BJ (cell line): ENCODE data around the gene SH2D2A. TPM values are rescaled to one million over a fixed set of nuclear protein-coding genes. Genes with fewer than 3 reads are reported as not detected.
A peak's percentile ranks its signal among the peaks of the same experiment; 100 is the strongest.

Experiments used
- CTCF ChIA-PET: fragments of 350-600 bp; formaldehyde crosslinking; extraction: SDS; loops from one replicate; lab custom pipeline; 2021; ENCODE audit warnings: antibody characterized with exemption, inconsistent platforms; lab: Yijun Ruan, JAX
- POLR2A ChIA-PET: fragments of 300-600 bp; sonication (Branson Sonifier 250); formaldehyde crosslinking; extraction: SDS; loops from one replicate; lab custom pipeline; 2021; ENCODE audit warnings: antibody characterized with exemption; lab: Charles Lee
- DNase-seq: peaks from one replicate; pipeline ENCODE4 v3.0.0-alpha.2; 2011; ENCODE audit warnings: low read depth
- H3K27me3 ChIP-seq: 2 replicates; pipeline ENCODE4 v1.6.0; 2011; ENCODE audit warnings: low read length; ENCODE audit not compliant: control insufficient read depth, insufficient read depth
- H3K36me3 ChIP-seq: 2 replicates; pipeline ENCODE4 v1.5.1; 2011; ENCODE audit warnings: low read length; ENCODE audit not compliant: control insufficient read depth, insufficient read depth
- H3K4me3 ChIP-seq: 2 replicates; pipeline ENCODE4 v1.5.1; 2011; ENCODE audit warnings: low read depth, mild to moderate bottlenecking, control low read depth, low read length
- CTCF ChIP-seq: IDR thresholded peaks from 2 replicates; pipeline ENCODE4 v1.5.1; 2011; ENCODE audit warnings: low read depth, mild to moderate bottlenecking, control low read depth, inconsistent platforms, low read length, moderate library complexity; ENCODE audit not compliant: insufficient read depth
- polyA plus RNA-seq: library from polyadenylated mRNA; depleted of rRNA; stranded (reverse); fragments of >200 nt; gene quantifications from 2 replicates; pipeline ENCODE4 v1.2.3, GENCODE V29; 2011

The SH2D2A gene
- polyA plus RNA-seq, 1 experiment, result 0.17 TPM

- peak; percentile 75 for TF ChIP-seq CTCF
- no peak for DNase-seq
- Histone ChIP-seq H3K4me3 (peak overlapping the region; percentile 12; the same call in 1 of the 2 replicates), H3K36me3 (no peaks in the 10 kb centered on the region), H3K27me3 (no peaks in the 10 kb centered on the region; the same call in 1 of the 2 replicates)
- CTCF ChIA-PET, result interaction anchor here (0.7 to 6.2 kb wide), 10 partner anchors 8 to 124 kb away, joined by 3 to 30 read pairs (median 4); partner anchors contain the start of genes INSRR and NTRK1
- POLR2A ChIA-PET, result no interaction called here
Observed at GRCh38 chr1:156813750-156814570, 2.7 kb downstream of the SH2D2A start.

GRCh38 chr1:156813298-156813697, 3.4 kb downstream of the SH2D2A start:
- CTCF ChIA-PET, result interaction anchor here (0.7 to 6.2 kb wide), 8 partner anchors 11 to 124 kb away, joined by 3 to 30 read pairs (median 6); partner anchors contain the start of genes INSRR and NTRK1
- DNase-seq, result no peak
- no peaks in the 10 kb centered on the region for H3K36me3 ChIP-seq
- no peak overlapping the region; the same call in 1 of the 2 replicates for H3K4me3 ChIP-seq
- TF ChIP-seq CTCF, result no peak
- no peaks in the 10 kb centered on the region; the same call in 1 of the 2 replicates for H3K27me3 ChIP-seq
- POLR2A ChIA-PET, result no interaction called here

- H3K36me3 ChIP-seq, result no peaks in the 10 kb centered on the region
- no peak overlapping the region for H3K4me3 ChIP-seq
- CTCF ChIA-PET, result interaction anchor here (1.0 to 6.2 kb wide), 5 partner anchors 12 to 123 kb away, joined by 5 to 30 read pairs (median 8); partner anchors contain the start of genes INSRR and NTRK1
- POLR2A ChIA-PET, result no interaction called here
- H3K27me3 ChIP-seq, result no peaks in the 10 kb centered on the region; the same call in 1 of the 2 replicates
- DNase-seq, result no peak
- TF ChIP-seq CTCF, result no peak
Observed at GRCh38 chr1:156812293-156812990, 4.2 kb downstream of the SH2D2A start.

GRCh38 chr1:156811168-156811567, 5.5 kb downstream of the SH2D2A start:
- CTCF ChIA-PET, result interaction anchor here (1.2 to 6.2 kb wide), 4 partner anchors 9 to 50 kb away, joined by 3 to 30 read pairs (median 6); partner anchors contain the start of genes INSRR and NTRK1
- Histone ChIP-seq H3K36me3 (no peaks in the 10 kb centered on the region), H3K27me3 (no peaks in the 10 kb centered on the region; the same call in 1 of the 2 replicates), H3K4me3 (no peak overlapping the region)
- POLR2A ChIA-PET, result no interaction called here
- no peak for TF ChIP-seq CTCF
- no peak for DNase-seq
